Measurements from ENCODE around the gene WNT9A.

DNA sequence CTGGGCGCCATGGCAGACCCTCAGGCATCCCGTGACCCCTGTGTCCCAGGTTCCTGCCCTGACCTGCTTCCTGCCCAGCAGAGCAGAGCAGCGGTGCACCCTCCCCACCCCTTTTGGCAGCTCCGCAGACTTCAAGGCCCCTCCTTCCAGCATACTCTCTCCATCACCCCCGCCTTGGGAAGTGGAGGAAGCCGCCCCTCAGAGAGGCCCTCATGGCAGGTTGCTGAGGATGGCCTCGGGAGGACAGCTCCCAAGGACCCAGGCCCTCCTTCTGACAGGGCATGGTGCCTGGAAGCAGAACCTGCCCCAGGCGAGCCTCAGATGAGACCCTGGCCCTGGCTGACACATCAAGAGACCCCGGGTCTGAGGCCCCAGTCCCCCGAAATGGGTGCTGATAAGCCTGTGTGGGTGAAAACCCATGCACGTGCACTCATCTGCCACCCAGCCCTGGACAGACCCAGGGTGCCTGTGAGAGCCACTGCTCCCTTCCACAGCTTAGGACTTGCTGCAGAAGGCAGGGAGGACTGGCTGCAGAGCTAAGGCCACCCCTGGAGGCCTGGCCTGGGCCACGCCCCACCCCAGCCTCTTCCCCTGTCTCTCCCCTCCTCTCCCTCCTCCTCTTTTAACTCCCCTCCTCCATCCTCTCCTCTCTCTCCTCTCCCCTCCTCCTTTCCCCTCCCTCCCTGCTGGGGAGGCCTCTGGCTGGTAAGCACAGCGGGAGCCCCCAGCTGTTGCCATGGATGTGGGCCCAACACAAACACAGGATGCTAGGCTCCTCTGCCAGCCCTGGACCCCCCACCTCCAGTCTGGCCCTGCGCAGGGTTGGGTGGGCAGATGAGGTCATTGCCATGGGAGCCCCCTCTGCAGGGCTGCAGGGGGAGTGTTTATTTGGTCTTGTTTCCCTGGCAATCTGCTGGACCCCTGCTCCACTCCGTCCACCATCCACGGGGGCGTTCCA, 33.7 kb downstream of the WNT9A start:
- TF ChIP-seq, protein P1, sequence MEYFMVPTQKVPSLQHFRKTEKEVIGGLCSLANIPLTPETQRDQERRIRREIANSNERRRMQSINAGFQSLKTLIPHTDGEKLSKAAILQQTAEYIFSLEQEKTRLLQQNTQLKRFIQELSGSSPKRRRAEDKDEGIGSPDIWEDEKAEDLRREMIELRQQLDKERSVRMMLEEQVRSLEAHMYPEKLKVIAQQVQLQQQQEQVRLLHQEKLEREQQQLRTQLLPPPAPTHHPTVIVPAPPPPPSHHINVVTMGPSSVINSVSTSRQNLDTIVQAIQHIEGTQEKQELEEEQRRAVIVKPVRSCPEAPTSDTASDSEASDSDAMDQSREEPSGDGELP (CRISPR knock-in tag; IDR thresholded peaks at IDR 0.05; ENCODE audit: borderline replicate concordance) = no peak
- TF ChIP-seq TAF1 (IDR thresholded peaks at IDR 0.05; ENCODE audit: control insufficient read depth, extremely low read depth, insufficient read depth, low read length, severe bottlenecking) = no peak
- TF ChIP-seq, protein P2, sequence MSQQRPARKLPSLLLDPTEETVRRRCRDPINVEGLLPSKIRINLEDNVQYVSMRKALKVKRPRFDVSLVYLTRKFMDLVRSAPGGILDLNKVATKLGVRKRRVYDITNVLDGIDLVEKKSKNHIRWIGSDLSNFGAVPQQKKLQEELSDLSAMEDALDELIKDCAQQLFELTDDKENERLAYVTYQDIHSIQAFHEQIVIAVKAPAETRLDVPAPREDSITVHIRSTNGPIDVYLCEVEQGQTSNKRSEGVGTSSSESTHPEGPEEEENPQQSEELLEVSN (IDR thresholded peaks at IDR 0.05; ENCODE audit: borderline replicate concordance in 1 of 2, extremely low read depth in 1 of 2, insufficient read depth in 1 of 2, insufficient read length in 1 of 2, low read depth in 1 of 2, low read length in 1 of 2, poor library complexity in 1 of 2, severe bottlenecking in 1 of 2) = no peak
- TF ChIP-seq, protein P3, sequence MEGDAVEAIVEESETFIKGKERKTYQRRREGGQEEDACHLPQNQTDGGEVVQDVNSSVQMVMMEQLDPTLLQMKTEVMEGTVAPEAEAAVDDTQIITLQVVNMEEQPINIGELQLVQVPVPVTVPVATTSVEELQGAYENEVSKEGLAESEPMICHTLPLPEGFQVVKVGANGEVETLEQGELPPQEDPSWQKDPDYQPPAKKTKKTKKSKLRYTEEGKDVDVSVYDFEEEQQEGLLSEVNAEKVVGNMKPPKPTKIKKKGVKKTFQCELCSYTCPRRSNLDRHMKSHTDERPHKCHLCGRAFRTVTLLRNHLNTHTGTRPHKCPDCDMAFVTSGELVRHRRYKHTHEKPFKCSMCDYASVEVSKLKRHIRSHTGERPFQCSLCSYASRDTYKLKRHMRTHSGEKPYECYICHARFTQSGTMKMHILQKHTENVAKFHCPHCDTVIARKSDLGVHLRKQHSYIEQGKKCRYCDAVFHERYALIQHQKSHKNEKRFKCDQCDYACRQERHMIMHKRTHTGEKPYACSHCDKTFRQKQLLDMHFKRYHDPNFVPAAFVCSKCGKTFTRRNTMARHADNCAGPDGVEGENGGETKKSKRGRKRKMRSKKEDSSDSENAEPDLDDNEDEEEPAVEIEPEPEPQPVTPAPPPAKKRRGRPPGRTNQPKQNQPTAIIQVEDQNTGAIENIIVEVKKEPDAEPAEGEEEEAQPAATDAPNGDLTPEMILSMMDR (IDR thresholded peaks at IDR 0.05 in 2 of 3, conservative IDR thresholded peaks at IDR 0.05 in 1 of 3; ENCODE audit: insufficient read depth in 2 of 3, low read depth in 1 of 3, low read length in 3 of 3) = no peak
- no peak for TF ChIP-seq SRSF1 (IDR thresholded peaks at IDR 0.05; ENCODE audit: low read depth, low read length)
- TF ChIP-seq, protein P4, sequence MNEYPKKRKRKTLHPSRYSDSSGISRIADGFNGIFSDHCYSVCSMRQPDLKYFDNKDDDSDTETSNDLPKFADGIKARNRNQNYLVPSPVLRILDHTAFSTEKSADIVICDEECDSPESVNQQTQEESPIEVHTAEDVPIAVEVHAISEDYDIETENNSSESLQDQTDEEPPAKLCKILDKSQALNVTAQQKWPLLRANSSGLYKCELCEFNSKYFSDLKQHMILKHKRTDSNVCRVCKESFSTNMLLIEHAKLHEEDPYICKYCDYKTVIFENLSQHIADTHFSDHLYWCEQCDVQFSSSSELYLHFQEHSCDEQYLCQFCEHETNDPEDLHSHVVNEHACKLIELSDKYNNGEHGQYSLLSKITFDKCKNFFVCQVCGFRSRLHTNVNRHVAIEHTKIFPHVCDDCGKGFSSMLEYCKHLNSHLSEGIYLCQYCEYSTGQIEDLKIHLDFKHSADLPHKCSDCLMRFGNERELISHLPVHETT (CRISPR knock-in tag; conservative IDR thresholded peaks at IDR 0.05 in 1 of 2, IDR thresholded peaks at IDR 0.05 in 1 of 2) = no peak
- TF ChIP-seq SMC3 (conservative IDR thresholded peaks at IDR 0.05; ENCODE audit: insufficient read depth, low read depth, low read length) = no peak
- TF ChIP-seq SIX5 (IDR thresholded peaks at IDR 0.05; ENCODE audit: borderline replicate concordance in 1 of 2, insufficient read depth in 1 of 2, low read depth in 1 of 2, low read length in 2 of 2) = no peak
- TF ChIP-seq, protein P5, sequence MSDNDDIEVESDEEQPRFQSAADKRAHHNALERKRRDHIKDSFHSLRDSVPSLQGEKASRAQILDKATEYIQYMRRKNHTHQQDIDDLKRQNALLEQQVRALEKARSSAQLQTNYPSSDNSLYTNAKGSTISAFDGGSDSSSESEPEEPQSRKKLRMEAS (CRISPR knock-in tag; IDR thresholded peaks at IDR 0.05) = no peak
- TF ChIP-seq, protein P6, sequence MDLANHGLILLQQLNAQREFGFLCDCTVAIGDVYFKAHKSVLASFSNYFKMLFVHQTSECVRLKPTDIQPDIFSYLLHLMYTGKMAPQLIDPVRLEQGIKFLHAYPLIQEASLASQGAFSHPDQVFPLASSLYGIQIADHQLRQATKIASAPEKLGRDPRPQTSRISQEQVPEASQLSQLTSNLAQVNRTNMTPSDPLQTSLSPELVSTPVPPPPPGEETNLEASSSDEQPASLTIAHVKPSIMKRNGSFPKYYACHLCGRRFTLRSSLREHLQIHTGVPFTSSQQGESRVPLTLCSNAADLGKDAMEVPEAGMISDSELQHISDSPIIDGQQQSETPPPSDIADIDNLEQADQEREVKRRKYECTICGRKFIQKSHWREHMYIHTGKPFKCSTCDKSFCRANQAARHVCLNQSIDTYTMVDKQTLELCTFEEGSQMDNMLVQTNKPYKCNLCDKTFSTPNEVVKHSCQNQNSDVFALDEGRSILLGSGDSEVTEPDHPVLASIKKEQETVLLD (IDR thresholded peaks at IDR 0.05) = no peak
- TF ChIP-seq RCOR1 (IDR thresholded peaks at IDR 0.05; ENCODE audit: borderline replicate concordance in 1 of 2, low read depth in 2 of 2, low read length in 2 of 2) = no peak
- TF ChIP-seq, protein P7, sequence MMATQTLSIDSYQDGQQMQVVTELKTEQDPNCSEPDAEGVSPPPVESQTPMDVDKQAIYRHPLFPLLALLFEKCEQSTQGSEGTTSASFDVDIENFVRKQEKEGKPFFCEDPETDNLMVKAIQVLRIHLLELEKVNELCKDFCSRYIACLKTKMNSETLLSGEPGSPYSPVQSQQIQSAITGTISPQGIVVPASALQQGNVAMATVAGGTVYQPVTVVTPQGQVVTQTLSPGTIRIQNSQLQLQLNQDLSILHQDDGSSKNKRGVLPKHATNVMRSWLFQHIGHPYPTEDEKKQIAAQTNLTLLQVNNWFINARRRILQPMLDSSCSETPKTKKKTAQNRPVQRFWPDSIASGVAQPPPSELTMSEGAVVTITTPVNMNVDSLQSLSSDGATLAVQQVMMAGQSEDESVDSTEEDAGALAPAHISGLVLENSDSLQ (IDR thresholded peaks at IDR 0.05) = no peak
